H1 (cell line): ENCODE data around the gene AKAP12. TPM values are rescaled to one million over a fixed set of nuclear protein-coding genes. Genes with fewer than 3 reads are reported as not detected.

Experiments
- EGR1 ChIP-seq: IDR thresholded peaks from 2 replicates; pipeline ENCODE4 v1.6.1; 2011; ENCODE audit warnings: low read depth, low read length, borderline replicate concordance
- RFX5 ChIP-seq: IDR thresholded peaks from 2 replicates; pipeline ENCODE4 v1.6.1; 2011; ENCODE audit warnings: low read depth, low read length, improper control_type of control experiment, borderline replicate concordance
- polyA plus RNA-seq, 7 experiments: library from polyadenylated mRNA; depleted of rRNA in 3 of 7; stranded (reverse) in 5 of 7; unstranded in 2 of 7; fragments of >200 nt in 5 of 7; fragments of 200-250 nt in 2 of 7; gene quantifications; 1 replicate in 5 of 7; 2 replicates in 1 of 7; 4 replicates in 1 of 7; pipeline versions ENCODE4 v1.2.1 to v1.2.3, GENCODE V29; 2011 to 2013; ENCODE audit warnings: missing spikeins in 2 of 7, mixed read lengths in 2 of 7
- total RNA-seq: library from RNA; stranded (reverse); fragmentation: NEBNext Ultra II Directional; extraction: Animal tissue kit (Norgen Biotek cat#: 25700); gene quantifications from 2 replicates; pipeline ENCODE4 v1.2.1, GENCODE V29; 2021
- TF ChIP-seq, protein P1 (sequence below): IDR thresholded peaks from 2 replicates; pipeline ENCODE4 v1.6.1; 2012; ENCODE audit warnings: inconsistent platforms

The AKAP12 gene
- total and polyA plus RNA-seq, 2 of the 8 experiments (the other 6 are each of a cell fraction or from before 2014, with no cell fraction given): 14.6 to 79.2 TPM

DNA sequence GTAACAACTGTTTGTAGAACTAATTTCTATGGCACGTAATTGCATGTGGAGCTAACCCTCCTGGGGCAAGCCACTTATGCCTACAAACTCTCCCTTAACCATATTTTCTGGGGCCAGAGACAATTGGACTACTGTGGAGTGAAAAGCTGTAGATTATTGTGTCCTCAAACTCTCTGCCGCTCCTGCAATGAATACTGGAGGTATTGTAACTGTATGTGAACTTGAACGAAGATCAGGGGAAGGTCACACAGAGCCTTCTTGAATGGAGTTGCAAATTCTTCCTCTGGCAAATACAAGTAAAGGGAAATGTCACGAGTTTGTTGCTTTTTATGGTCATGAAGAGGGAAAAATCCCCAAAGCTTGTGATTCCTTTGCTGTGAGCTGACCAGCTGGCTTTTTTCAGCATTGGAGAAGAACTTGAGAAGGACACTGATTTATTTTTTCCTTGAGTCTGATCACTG is 18.2 kb downstream of the AKAP12 start (continued):
- TF ChIP-seq, protein P1, sequence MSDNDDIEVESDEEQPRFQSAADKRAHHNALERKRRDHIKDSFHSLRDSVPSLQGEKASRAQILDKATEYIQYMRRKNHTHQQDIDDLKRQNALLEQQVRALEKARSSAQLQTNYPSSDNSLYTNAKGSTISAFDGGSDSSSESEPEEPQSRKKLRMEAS: no peak
- TF ChIP-seq RFX5 (no peak), EGR1 (no peak)
